SK-N-SH (cell line): ENCODE results near the gene INPP5B. TPM values are rescaled to one million over a fixed set of nuclear protein-coding genes. Genes with fewer than 3 reads are reported as not detected.

Experiments
- CTCF ChIA-PET: fragments of 300-600, 350-600 bp; formaldehyde crosslinking; extraction: SDS; loops from one replicate; lab custom pipeline; 2021; lab: Yijun Ruan, JAX
- POLR2A ChIA-PET: fragments of 350-600 bp; sonication (Branson Sonifier 250); formaldehyde crosslinking; extraction: SDS; loops from one replicate; lab custom pipeline; 2020; ENCODE audit warnings: antibody characterized with exemption, inconsistent platforms; lab: Yijun Ruan, JAX
- DNase-seq: peaks from one replicate; pipeline ENCODE4 v3.0.0; 2012
- H2AFZ ChIP-seq: fragments of 200-600 bp; sonication (generic); 2 replicates; pipeline ENCODE4 v1.8.1; 2016; ENCODE audit warnings: antibody characterized with exemption, mild to moderate bottlenecking, low read depth
- H3F3A ChIP-seq: fragments of 200-600 bp; sonication (generic); replicated peaks from 2 replicates; pipeline ENCODE3; 2016; ENCODE audit warnings: antibody characterized with exemption, mild to moderate bottlenecking; ENCODE audit not compliant: insufficient read depth
- H3K27ac ChIP-seq, 2 experiments: fragments of 200-500 bp in 1 of 2; fragments of 200-600 bp in 1 of 2; sonication (Bioruptor generic) in 1 of 2; sonication (generic), shearing (Covaris generic) in 1 of 2; 2 replicates each; pipeline versions ENCODE4 v1.5.1 to v1.6.1; 2014 to 2016; ENCODE audit warnings: low read depth in 2 of 2, inconsistent platforms in 1 of 2, low read length in 1 of 2, mild to moderate bottlenecking in 1 of 2, mixed read lengths in 1 of 2
- H3K27me3 ChIP-seq: fragments of 200-600 bp; sonication (generic), shearing (Covaris generic); 2 replicates; pipeline ENCODE4 v1.6.1; 2016; ENCODE audit warnings: mixed run types; ENCODE audit not compliant: insufficient read depth
- H3K36me3 ChIP-seq, 2 experiments: fragments of 200-500 bp in 1 of 2; fragments of 200-600 bp in 1 of 2; sonication (Bioruptor generic) in 1 of 2; sonication (generic) in 1 of 2; replicated peaks in 1 of 2; 2 replicates each; pipeline versions ENCODE3 to v1.5.1; 2014 to 2016; ENCODE audit warnings: low read length in 1 of 2, mild to moderate bottlenecking in 1 of 2; ENCODE audit not compliant: insufficient read depth in 2 of 2, control insufficient read depth in 1 of 2
- H3K4me1 ChIP-seq, 2 experiments: fragments of 200-500 bp in 1 of 2; fragments of 200-600 bp in 1 of 2; sonication (Bioruptor generic) in 1 of 2; sonication (generic), shearing (Covaris generic) in 1 of 2; 2 replicates each; pipeline versions ENCODE4 v1.5.1 to v1.6.1; 2014 to 2016; ENCODE audit warnings: low read depth in 1 of 2, low read length in 1 of 2, mixed run types in 1 of 2; ENCODE audit not compliant: insufficient read depth in 2 of 2, control insufficient read depth in 1 of 2
- H3K4me2 ChIP-seq: fragments of 200-600 bp; sonication (generic), shearing (Covaris generic); 2 replicates; pipeline ENCODE4 v1.6.1; 2017; ENCODE audit warnings: mixed run types
- H3K4me3 ChIP-seq, 2 experiments: fragments of 200-500 bp in 1 of 2; fragments of 200-600 bp in 1 of 2; sonication (Bioruptor generic) in 1 of 2; sonication (generic), shearing (Covaris generic) in 1 of 2; 2 replicates each; pipeline versions ENCODE4 v1.5.1 to v1.8.1; 2014 to 2016; ENCODE audit warnings: low read depth in 2 of 2, inconsistent platforms in 1 of 2, low read length in 1 of 2, mild to moderate bottlenecking in 1 of 2, mixed read lengths in 1 of 2, moderate library complexity in 1 of 2
- H3K79me2 ChIP-seq: fragments of 200-600 bp; sonication (generic); 2 replicates; pipeline ENCODE4 v1.8.1; 2017; ENCODE audit warnings: mild to moderate bottlenecking; ENCODE audit not compliant: insufficient read depth
- H3K9ac ChIP-seq: fragments of 200-600 bp; sonication (generic); 2 replicates; pipeline ENCODE4 v1.6.1; 2017; ENCODE audit warnings: mixed run types
- H3K9me2 ChIP-seq: fragments of 200-600 bp; sonication (generic); 2 replicates; pipeline ENCODE4 v1.6.1; 2017; ENCODE audit warnings: mixed run types
- H3K9me3 ChIP-seq: fragments of 200-600 bp; sonication (generic); 2 replicates; pipeline ENCODE4 v1.6.1; 2017; ENCODE audit warnings: mixed run types, mild to moderate bottlenecking, moderate library complexity
- H4K20me1 ChIP-seq: fragments of 200-600 bp; sonication (generic); 2 replicates; pipeline ENCODE4 v1.6.1; 2017; ENCODE audit warnings: mild to moderate bottlenecking, mixed run types; ENCODE audit not compliant: insufficient read depth
- CHD2 ChIP-seq: fragments of 150-350 bp; IDR thresholded peaks from 2 replicates; pipeline ENCODE4 v1.6.1; 2018; ENCODE audit warnings: low read length; ENCODE audit not compliant: partially characterized antibody
- FOSL2 ChIP-seq: IDR thresholded peaks from 2 replicates; pipeline ENCODE4 v1.4.0; 2012; ENCODE audit warnings: low read depth, mild to moderate bottlenecking, moderate library complexity, borderline replicate concordance
- IRF3 ChIP-seq: fragments of 150-350 bp; IDR thresholded peaks from 2 replicates; pipeline ENCODE4 v1.6.1; 2016; ENCODE audit warnings: mild to moderate bottlenecking, low read depth, low read length
- JUND ChIP-seq: IDR thresholded peaks from 2 replicates; pipeline ENCODE4 v1.4.0; 2012
- MAX ChIP-seq: IDR thresholded peaks from 2 replicates; pipeline ENCODE4 v1.4.0; 2012; ENCODE audit warnings: low read depth
- MXI1 ChIP-seq: IDR thresholded peaks from 2 replicates; pipeline ENCODE4 v1.6.1; 2012; ENCODE audit warnings: mild to moderate bottlenecking, low read depth, low read length, improper control_type of control experiment
- NRF1 ChIP-seq: IDR thresholded peaks from 2 replicates; pipeline ENCODE4 v1.6.1; 2012; ENCODE audit warnings: low read depth, mild to moderate bottlenecking, low read length
- PBX3 ChIP-seq: IDR thresholded peaks from 2 replicates; pipeline ENCODE4; 2012
- POLR2AphosphoS5 ChIP-seq: IDR thresholded peaks from 2 replicates; pipeline ENCODE4 v1.6.1; 2012; ENCODE audit warnings: low read depth, low read length
- RFX5 ChIP-seq: IDR thresholded peaks from 2 replicates; pipeline ENCODE4 v1.6.1; 2012; ENCODE audit warnings: mild to moderate bottlenecking, improper control_type of control experiment, low read length
- SMC3 ChIP-seq: IDR thresholded peaks from 2 replicates; pipeline ENCODE4 v1.6.1; 2012; ENCODE audit warnings: low read depth, low read length, improper control_type of control experiment
- TCF12 ChIP-seq: IDR thresholded peaks from 2 replicates; pipeline ENCODE4 v1.4.0; 2012
- USF1 ChIP-seq: IDR thresholded peaks from 2 replicates; pipeline ENCODE4 v1.4.0; 2012; ENCODE audit warnings: low read depth, borderline replicate concordance
- USF2 ChIP-seq: fragments of 150-350 bp; IDR thresholded peaks from 2 replicates; pipeline ENCODE4 v1.6.1; 2017; ENCODE audit warnings: antibody characterized with exemption, low read length, low read depth, borderline replicate concordance
- YY1 ChIP-seq: IDR thresholded peaks from 2 replicates; pipeline ENCODE4 v1.4.0; 2012; ENCODE audit warnings: low read depth, mild to moderate bottlenecking
- ZBTB33 ChIP-seq: IDR thresholded peaks from 2 replicates; pipeline ENCODE4 v1.4.0; 2012; ENCODE audit warnings: low read depth, borderline replicate concordance
- WGBS: methylation state at CpG from one replicate; pipeline ENCODE4 v1.1.6; 2017; ENCODE audit warnings: low lambda C conversion rate; 5-methylcytosine and 5-hydroxymethylcytosine counted together
- polyA plus RNA-seq, 3 experiments: library from polyadenylated mRNA; depleted of rRNA; stranded (reverse); fragments of >200 nt; gene quantifications; 2 replicates each; pipeline ENCODE4 v1.2.3, GENCODE V29; 2012

INPP5B gene
- polyA plus RNA-seq, 1 of the 3 experiments (the other 2 are of a cell fraction): 10.5 TPM

- DNase-seq: no peak
- Histone ChIP-seq H2AFZ (no peak overlapping the region), H3K4me3 (no peak overlapping the region), H3K4me2 (peak overlapping the region; percentile 87), H3K36me3 (peaks cover 0 to 25% of the 10 kb centered on the region in 2 experiments), H3K9me2 (no peaks in the 10 kb centered on the region), H3K9ac (no peak overlapping the region), H3K27me3 (no peaks in the 10 kb centered on the region), H3K27ac (peak overlapping the region in 1 of 2 experiments; percentile 6; a peak in 1 of 4 replicates), H3F3A (peaks cover 26% of the 10 kb centered on the region), H3K4me1 (peaks cover 0 to 6% of the 10 kb centered on the region in 2 experiments; a peak in 2 of 4 replicates), H4K20me1 (no peaks in the 10 kb centered on the region), H3K9me3 (no peaks in the 10 kb centered on the region), H3K79me2 (peaks cover 34% of the 10 kb centered on the region; the same call in 1 of the 2 replicates)
- ChIA-PET CTCF (no interaction called here), POLR2A (no interaction called here)
- TF ChIP-seq USF2: no peak
- no peak for TF ChIP-seq POLR2AphosphoS5
- TF ChIP-seq MAX: 0 out of 2 replicates have a peak, but pooled peaks have one; percentile 10
- TF ChIP-seq PBX3: peak; percentile 35; the same call in 1 of the 2 replicates
- TF ChIP-seq FOSL2: peak; percentile 81
- peak; percentile 50 for TF ChIP-seq JUND
- peak; percentile 63; the same call in 1 of the 2 replicates for TF ChIP-seq TCF12
- TF ChIP-seq YY1: no peak
- TF ChIP-seq NRF1: no peak
- WGBS: 34% methylated on average over 4 of the region's 4 CpGs
Observed at GRCh38 chr1:37932759-37933158, 14.1 kb downstream of the INPP5B start.

GRCh38 chr1:37931361-37932158, 15.3 kb downstream of the INPP5B start:
- peak overlapping the region in 1 of 2 experiments; percentile 6; a peak in 2 of 4 replicates for H3K27ac ChIP-seq
- H4K20me1 ChIP-seq: no peaks in the 10 kb centered on the region
- H3K27me3 ChIP-seq: no peaks in the 10 kb centered on the region
- ChIA-PET CTCF (interaction anchor here (1.3 kb wide), 2 partner anchors 51 to 59 kb away, joined by 3 to 5 read pairs; no protein-coding TSS in a partner anchor), POLR2A (interaction anchor here (0.7 to 1.0 kb wide), 2 partner anchors 9 to 124 kb away, joined by 3 to 5 read pairs; partner anchors contain the start of genes C1orf122 and YRDC)
- H3K4me3 ChIP-seq: peak overlapping the region; percentile 66 to 70
- peaks cover 40% of the 10 kb centered on the region for H3K79me2 ChIP-seq
- peak overlapping the region; percentile 71; the same call in 1 of the 2 replicates for H3K9ac ChIP-seq
- no peaks in the 10 kb centered on the region for H3K9me3 ChIP-seq
- H3K9me2 ChIP-seq: no peaks in the 10 kb centered on the region
- H2AFZ ChIP-seq: peak overlapping the region; percentile 69; the same call in 1 of the 2 replicates
- H3K4me2 ChIP-seq: peak overlapping the region; percentile 87
- H3F3A ChIP-seq: peaks cover 26% of the 10 kb centered on the region
- peaks cover 0 to 24% of the 10 kb centered on the region in 2 experiments for H3K36me3 ChIP-seq
- WGBS: 3% methylated on average over 33 of the region's 68 CpGs
- peaks cover under 1 to 6% of the 10 kb centered on the region in 2 experiments; a peak in 2 of 4 replicates for H3K4me1 ChIP-seq
- DNase-seq: peak; percentile 98
- TF ChIP-seq CHD2: peak; percentile 87
- no peak for TF ChIP-seq USF1
- peak; percentile 43 for TF ChIP-seq NRF1
- TF ChIP-seq ZBTB33: no peak
- TF ChIP-seq SMC3: no peak
- TF ChIP-seq MXI1: peak; percentile 54
- TF ChIP-seq IRF3: peak; percentile 88
- peak; percentile 82; the same call in 1 of the 2 replicates for TF ChIP-seq RFX5
- TF ChIP-seq TCF12: no peak
- TF ChIP-seq YY1: no peak
- peak; percentile 99 for TF ChIP-seq PBX3
